ENCODE data around the gene NCAPD3.
"Not testable (repeated sequence)": the region's sequence is repeated elsewhere in the genome, so short reads cannot be mapped to it uniquely, and the experiment has no call there.

Gene NCAPD3

GRCh38 chr11:134224710-134225664 is 1.2 kb upstream of the NCAPD3 start:
- DNase-seq (ENCODE audit: low read depth): no peak

DNA sequence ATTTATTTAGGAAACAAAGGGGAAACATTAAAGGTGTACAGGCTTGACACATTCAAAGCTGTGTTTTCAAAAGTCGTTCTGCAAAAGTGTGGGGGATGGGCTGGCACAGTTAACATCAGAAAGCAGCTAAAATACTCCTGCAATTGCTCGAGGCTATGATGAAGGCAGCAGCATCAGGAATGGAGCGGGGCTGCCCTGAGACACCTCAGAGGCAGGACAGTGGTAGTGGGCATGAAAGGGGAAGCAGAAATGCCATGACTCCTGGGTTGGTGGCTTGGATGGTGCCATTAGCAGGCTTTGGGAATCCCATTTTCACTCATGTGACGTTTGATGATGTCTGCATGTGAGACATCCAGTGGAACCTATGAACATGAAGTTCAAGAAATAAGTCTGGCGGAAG is 646 bp downstream of the NCAPD3 start:
- no peak for DNase-seq (ENCODE audit: low read depth)

GRCh38 chr11:134216816-134217215 is 7.0 kb downstream of the NCAPD3 start:
- DNase-seq (ENCODE audit: low read depth): no peak

- no peak for DNase-seq (ENCODE audit: low read depth)
These were observed 7.9 kb downstream of the NCAPD3 start for GRCh38 chr11:134215836-134216235.

DNA sequence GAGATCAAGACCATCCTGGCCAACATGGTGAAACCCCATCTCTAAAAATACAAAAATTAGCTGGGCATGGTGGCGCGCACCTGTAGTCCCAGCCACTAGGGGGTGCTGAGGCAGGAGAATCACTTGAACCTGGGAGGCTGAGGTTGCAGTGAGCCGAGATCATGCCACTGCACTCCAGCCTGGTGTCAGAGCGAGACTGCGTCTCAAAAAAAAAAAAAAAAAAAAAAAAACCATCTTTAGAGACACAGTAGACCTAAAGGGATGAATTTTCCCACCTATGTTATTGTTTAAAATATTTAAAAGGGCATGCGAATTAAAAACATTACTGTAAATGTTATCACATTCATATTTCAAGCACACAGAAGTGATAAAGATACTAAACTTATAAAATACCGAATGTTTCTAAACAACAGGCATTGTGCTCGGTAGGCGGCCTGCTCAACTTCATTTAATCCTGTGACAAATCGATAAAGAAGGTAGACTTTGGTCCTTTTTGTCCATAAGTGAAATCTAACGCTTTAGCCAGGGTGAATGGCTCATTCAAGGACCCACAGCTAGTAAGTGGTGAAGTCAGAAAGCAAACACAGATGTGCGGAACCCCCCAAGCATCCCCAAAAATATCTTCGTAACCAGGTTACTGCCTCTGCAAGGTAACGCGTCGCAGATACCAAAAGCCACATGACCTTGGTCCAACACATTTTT is 16.1 kb downstream of the NCAPD3 start:
- DNase-seq (ENCODE audit: low read depth): no peak

GRCh38 chr11:134206185-134206584 is 17.6 kb downstream of the NCAPD3 start:
- no peak for DNase-seq (ENCODE audit: low read depth)

- DNase-seq (ENCODE audit: low read depth): no peak
These were observed 18.0 kb downstream of the NCAPD3 start for GRCh38 chr11:134205729-134206128.

DNA sequence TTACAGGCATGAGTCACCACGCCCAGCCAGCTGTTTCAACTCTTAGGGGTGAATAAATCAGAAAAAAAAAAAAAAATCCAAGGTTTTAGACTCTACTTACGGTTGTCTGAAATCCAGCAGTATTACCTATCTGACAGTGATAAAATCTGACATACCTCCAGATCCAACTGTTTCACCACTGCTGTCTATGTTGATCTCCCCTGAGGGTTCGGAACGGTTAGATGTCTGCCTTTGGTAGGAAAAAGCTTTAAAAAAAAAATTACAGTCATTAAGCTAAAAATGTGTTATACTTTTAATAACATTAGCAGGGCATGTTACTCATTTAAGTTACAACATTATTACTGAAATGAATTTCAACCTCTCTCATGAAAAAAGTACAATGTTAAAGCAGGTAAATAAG is 21.1 kb downstream of the NCAPD3 start:
- no peak for DNase-seq (ENCODE audit: low read depth)

- no peak for DNase-seq (ENCODE audit: low read depth)
These were observed 23.1 kb downstream of the NCAPD3 start for GRCh38 chr11:134200688-134201087.

- no peak for DNase-seq (ENCODE audit: low read depth)
These were observed 24.2 kb downstream of the NCAPD3 start for GRCh38 chr11:134199531-134199930.

GRCh38 chr11:134196756-134197155 is 27.0 kb downstream of the NCAPD3 start:
- no peak for DNase-seq (ENCODE audit: low read depth)

DNA sequence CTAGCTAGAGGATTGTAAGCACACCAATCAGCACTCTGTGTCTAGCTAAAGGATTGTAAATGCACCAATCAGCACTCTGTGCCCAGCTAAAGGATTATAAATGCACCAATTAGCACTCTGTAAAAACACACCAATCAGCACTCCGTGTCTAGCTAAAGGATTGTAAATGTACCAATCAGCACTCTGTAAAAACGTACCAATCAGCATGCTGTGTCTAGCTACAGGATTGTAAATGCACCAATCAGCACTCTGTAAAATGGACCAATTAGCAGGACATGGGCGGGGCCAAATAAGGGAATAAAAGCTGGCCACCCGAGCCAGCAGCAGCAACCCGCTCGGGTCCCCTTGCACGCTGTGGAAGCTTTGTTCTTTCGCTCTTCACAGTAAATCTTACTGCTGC is 35.7 kb downstream of the NCAPD3 start:
- not testable (repeated sequence) for DNase-seq (ENCODE audit: low read depth)

GRCh38 chr11:134181707-134182106 is 42.1 kb downstream of the NCAPD3 start:
- DNase-seq (ENCODE audit: low read depth): peak; percentile 17

DNA sequence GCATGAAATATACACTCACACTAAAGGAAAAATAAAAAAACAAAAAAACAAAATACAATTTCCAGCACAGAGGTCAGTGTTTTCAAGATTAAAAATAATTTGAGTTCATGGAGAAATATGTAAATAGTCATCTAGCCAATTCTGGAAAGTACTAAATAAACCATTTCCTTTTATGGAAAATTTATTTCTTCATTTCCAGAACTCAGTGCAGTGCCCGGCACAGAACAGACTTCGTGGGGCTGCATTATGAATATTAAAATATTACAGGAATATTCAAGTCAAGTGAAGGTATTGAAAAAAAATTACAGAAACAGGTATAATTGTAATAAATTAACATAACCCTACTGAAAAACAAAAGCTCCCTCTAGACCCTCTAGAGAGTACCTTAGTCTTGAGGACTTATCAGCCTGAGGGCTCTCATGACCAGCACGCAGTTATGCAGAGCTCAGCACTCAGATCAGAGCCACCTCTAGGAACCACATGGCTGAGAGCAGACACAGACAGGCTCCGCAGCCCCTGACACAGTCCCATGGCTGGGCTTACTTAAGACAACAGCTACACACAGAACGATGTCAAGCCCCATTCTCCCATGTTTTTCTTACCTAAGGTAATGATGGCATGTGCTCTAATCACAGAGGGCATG is 45.6 kb downstream of the NCAPD3 start:
- no peak for DNase-seq (ENCODE audit: low read depth)

DNA sequence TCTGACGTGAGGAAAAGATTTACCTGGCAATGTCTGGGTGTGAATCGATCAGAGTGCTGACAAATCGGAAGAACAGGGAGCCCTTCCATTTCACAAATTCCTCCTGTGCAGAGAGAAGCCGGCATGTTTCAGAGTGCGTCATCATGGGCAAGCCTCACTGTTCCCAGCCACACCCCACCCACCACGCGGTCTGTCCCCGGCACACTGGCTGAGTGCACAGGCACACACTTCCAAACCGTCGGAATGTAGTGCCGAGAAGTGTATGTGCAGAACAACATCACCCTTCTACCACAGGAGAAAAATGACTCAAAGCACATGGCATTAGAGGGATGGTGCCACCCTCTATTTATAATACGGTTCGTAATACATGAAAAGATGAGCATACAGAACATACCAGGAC is 47.5 kb downstream of the NCAPD3 start:
- DNase-seq (ENCODE audit: low read depth): no peak

DNA sequence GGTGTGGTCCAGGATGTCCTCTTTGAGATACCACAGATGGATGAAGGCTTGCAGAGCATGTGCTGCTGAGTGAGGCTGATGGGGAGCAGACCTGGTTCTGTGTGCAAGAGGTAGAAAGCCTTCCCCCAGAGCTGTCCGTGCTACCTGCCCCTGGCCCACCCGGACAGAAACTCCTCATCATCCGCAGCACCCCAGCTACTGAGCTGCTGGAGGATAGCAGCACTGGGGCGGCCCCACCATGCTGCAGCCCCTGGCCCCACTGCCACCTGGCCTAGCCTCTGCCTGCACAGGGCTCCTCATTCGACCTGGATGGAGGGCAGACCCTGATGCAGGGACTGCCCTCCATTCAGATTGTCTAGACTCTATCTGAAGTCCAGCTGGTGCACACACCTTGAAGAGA is 50.5 kb downstream of the NCAPD3 start:
- no peak for DNase-seq (ENCODE audit: low read depth)

DNA sequence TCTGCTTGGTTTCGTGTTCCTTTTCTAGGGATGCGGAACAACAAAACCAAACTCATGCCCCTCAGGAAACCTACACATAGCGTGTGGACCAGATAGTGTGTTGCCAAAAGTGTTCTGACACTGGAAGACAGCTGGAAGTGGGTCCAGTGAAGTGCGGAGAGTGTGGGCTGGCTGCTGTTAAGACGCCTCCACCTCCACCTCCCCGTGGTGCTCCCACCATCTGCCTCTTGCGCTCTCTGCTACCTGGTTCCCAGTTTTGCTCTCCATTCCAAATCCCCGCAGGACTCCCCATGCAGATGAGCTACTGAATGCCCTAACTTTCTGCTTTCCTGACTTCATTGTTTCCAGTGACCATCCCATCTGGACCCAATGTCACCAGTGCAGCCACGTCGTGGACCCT is 51.8 kb downstream of the NCAPD3 start:
- DNase-seq (ENCODE audit: low read depth): no peak

DNA sequence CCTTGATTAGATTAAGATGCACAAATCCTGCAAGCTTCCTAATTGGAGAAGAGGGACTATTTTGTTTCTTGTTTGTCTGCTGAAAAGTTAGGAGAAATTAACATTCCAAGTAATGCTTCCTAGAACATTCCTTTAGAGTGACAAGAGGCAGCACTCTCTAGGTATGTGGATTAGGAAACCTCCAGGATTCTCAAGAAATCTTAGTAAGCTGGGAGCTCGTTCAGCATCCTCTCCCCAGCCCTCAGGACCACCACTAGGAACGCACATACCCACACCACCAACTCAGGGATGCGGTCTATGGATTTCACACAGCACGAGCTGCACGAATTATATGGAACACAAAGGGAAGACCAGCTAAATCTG is 52.9 kb downstream of the NCAPD3 start:
- peak; percentile 10 for DNase-seq (ENCODE audit: low read depth)

GRCh38 chr11:134170177-134170918 is 53.4 kb downstream of the NCAPD3 start:
- DNase-seq (ENCODE audit: low read depth): no peak

DNA sequence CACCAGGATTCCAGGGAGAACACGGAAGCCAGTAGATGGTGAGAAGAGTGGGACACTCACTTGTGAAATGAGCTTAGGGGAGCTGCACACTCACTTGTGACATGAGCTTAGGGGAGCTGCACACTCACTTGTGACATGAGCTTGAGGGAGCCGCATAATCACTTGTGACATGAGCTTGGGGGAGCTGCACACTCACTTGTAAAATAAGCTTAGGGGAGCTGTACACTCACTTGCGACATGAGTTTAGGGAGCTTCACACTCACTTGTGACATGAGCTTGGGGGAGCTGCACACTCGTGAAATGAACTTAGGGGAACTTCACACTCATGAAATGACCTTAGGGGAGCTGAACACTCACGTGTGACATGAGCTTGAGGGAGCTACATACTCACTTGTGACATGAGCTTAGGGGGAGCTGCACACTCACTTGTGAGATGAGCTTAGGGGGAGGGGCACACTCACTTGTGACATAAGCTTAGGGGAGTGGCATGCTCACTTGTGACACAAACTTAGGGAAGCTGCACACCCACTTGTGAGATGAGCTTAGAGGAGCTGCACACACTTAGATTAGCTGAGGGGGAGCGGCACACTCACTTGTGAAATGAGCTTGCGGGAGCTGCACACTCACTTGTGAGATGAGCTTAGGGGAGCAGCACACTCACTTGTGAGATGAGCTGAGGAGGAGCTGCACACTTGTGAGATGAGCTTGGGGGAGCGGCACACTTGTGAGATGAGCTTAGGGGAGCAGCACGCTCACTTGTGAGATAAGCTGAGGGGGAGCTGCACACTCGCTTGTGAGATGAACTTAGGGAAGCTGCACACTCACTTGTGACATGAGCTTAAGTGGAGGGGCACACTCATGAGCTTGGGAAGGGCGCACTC is 59.0 kb downstream of the NCAPD3 start:
- DNase-seq (ENCODE audit: low read depth): no peak

- DNase-seq (ENCODE audit: low read depth): no peak
These were observed 64.1 kb downstream of the NCAPD3 start for GRCh38 chr11:134159652-134160051.
